ENCODE data around the gene TEX44. TPM values are rescaled to one million over a fixed set of nuclear protein-coding genes. Genes with fewer than 3 reads are reported as not detected.
"Not testable (repeated sequence)": the region's sequence is repeated elsewhere in the genome, so short reads cannot be mapped to it uniquely, and the experiment has no call there.

TEX44 gene
- total and polyA plus RNA-seq, 2 donors: 0.02 TPM; not detected in 1

- Histone ChIP-seq H3K27me3 (ENCODE audit: control insufficient read depth in 2 of 2, insufficient read depth in 1 of 2, low read length in 1 of 2) (no peaks in the 10 kb centered on the region), H3K9me3 (ENCODE audit: control insufficient read depth in 2 of 2, insufficient read depth in 1 of 2, low read length in 1 of 2) (peaks cover 1 to 14% of the 10 kb centered on the region in 2 donors), H3K36me3 (ENCODE audit: control insufficient read depth in 2 of 2, insufficient read depth in 2 of 2, low read length in 1 of 2) (no peaks in the 10 kb centered on the region), H3K27ac (ENCODE audit: low read depth in 1 of 2, low read length in 1 of 2) (no peak overlapping the region), H3K4me3 (ENCODE audit: low read length in 2 of 2) (no peak overlapping the region), H3K4me1 (ENCODE audit: control insufficient read depth in 2 of 2, insufficient read depth in 2 of 2, low read length in 2 of 2) (peaks cover 0 to 17% of the 10 kb centered on the region in 2 donors)
- DNase-seq (ENCODE audit: low read depth in 6 of 9, low spot score in 9 of 9): no peak
- 48% methylated on average over 14 of the region's 14 CpGs for WGBS
These were observed 37.7 kb upstream of the TEX44 start for GRCh38 chr2:231554748-231555545.

GRCh38 chr2:231556496-231556895 lies 36.2 kb upstream of the TEX44 start:
- H3K27ac ChIP-seq (ENCODE audit: low read depth in 1 of 2, low read length in 1 of 2); H3K36me3 ChIP-seq (ENCODE audit: control insufficient read depth in 2 of 2, insufficient read depth in 2 of 2, low read length in 1 of 2); H3K4me3 ChIP-seq (ENCODE audit: low read length in 2 of 2); DNase-seq (ENCODE audit: low read depth in 6 of 9, low spot score in 9 of 9); H3K9me3 ChIP-seq (ENCODE audit: control insufficient read depth in 2 of 2, insufficient read depth in 1 of 2, low read length in 1 of 2); H3K27me3 ChIP-seq (ENCODE audit: control insufficient read depth in 2 of 2, insufficient read depth in 1 of 2, low read length in 1 of 2): not testable (repeated sequence)
- 98% methylated on average over 8 of the region's 8 CpGs for WGBS
- peaks cover 0 to 17% of the 10 kb centered on the region in 2 donors for H3K4me1 ChIP-seq (ENCODE audit: control insufficient read depth in 2 of 2, insufficient read depth in 2 of 2, low read length in 2 of 2)

GRCh38 chr2:231556981-231557380 lies 35.7 kb upstream of the TEX44 start:
- 96% methylated on average over 7 of the region's 7 CpGs for WGBS
- H3K27me3 ChIP-seq (ENCODE audit: control insufficient read depth in 2 of 2, insufficient read depth in 1 of 2, low read length in 1 of 2): no peaks in the 10 kb centered on the region
- no peak overlapping the region for H3K27ac ChIP-seq (ENCODE audit: low read depth in 1 of 2, low read length in 1 of 2)
- DNase-seq (ENCODE audit: low read depth in 6 of 9, low spot score in 9 of 9): no peak
- peaks cover 0 to 17% of the 10 kb centered on the region in 2 donors for H3K4me1 ChIP-seq (ENCODE audit: control insufficient read depth in 2 of 2, insufficient read depth in 2 of 2, low read length in 2 of 2)
- H3K9me3 ChIP-seq (ENCODE audit: control insufficient read depth in 2 of 2, insufficient read depth in 1 of 2, low read length in 1 of 2): peaks cover 1 to 4% of the 10 kb centered on the region in 2 donors
- no peak overlapping the region for H3K4me3 ChIP-seq (ENCODE audit: low read length in 2 of 2)
- H3K36me3 ChIP-seq (ENCODE audit: control insufficient read depth in 2 of 2, insufficient read depth in 2 of 2, low read length in 1 of 2): no peaks in the 10 kb centered on the region

- H3K36me3 ChIP-seq (ENCODE audit: control insufficient read depth in 2 of 2, insufficient read depth in 2 of 2, low read length in 1 of 2): no peaks in the 10 kb centered on the region
- H3K9me3 ChIP-seq (ENCODE audit: control insufficient read depth in 2 of 2, insufficient read depth in 1 of 2, low read length in 1 of 2): no peaks in the 10 kb centered on the region
- WGBS: 41% methylated on average over 11 of the region's 11 CpGs
- H3K4me1 ChIP-seq (ENCODE audit: control insufficient read depth in 2 of 2, insufficient read depth in 2 of 2, low read length in 2 of 2): peaks cover 0 to 17% of the 10 kb centered on the region in 2 donors
- no peak overlapping the region for H3K4me3 ChIP-seq (ENCODE audit: low read length in 2 of 2)
- H3K27me3 ChIP-seq (ENCODE audit: control insufficient read depth in 2 of 2, insufficient read depth in 1 of 2, low read length in 1 of 2): no peaks in the 10 kb centered on the region
- peak; percentile 51 to 89 (median 73) for DNase-seq (ENCODE audit: low read depth in 6 of 9, low spot score in 9 of 9)
- no peak overlapping the region for H3K27ac ChIP-seq (ENCODE audit: low read depth in 1 of 2, low read length in 1 of 2)
These were observed 35.0 kb upstream of the TEX44 start for GRCh38 chr2:231557571-231558217.

- H3K36me3 ChIP-seq (ENCODE audit: control insufficient read depth in 2 of 2, insufficient read depth in 2 of 2, low read length in 1 of 2): no peaks in the 10 kb centered on the region
- peaks cover 0 to 3% of the 10 kb centered on the region in 2 donors for H3K4me1 ChIP-seq (ENCODE audit: control insufficient read depth in 2 of 2, insufficient read depth in 2 of 2, low read length in 2 of 2)
- no peak overlapping the region for H3K4me3 ChIP-seq (ENCODE audit: low read length in 2 of 2)
- H3K27me3 ChIP-seq (ENCODE audit: control insufficient read depth in 2 of 2, insufficient read depth in 1 of 2, low read length in 1 of 2): no peaks in the 10 kb centered on the region
- no peak overlapping the region for H3K27ac ChIP-seq (ENCODE audit: low read depth in 1 of 2, low read length in 1 of 2)
- DNase-seq (ENCODE audit: low read depth in 6 of 9, low spot score in 9 of 9): peak in 3 of 9 donors; percentile 33 to 51 (median 42)
- H3K9me3 ChIP-seq (ENCODE audit: control insufficient read depth in 2 of 2, insufficient read depth in 1 of 2, low read length in 1 of 2): no peaks in the 10 kb centered on the region
- 65% methylated on average over 3 of the region's 3 CpGs for WGBS
These were observed 29.2 kb upstream of the TEX44 start for GRCh38 chr2:231563378-231563961.

GRCh38 chr2:231565887-231566594 lies 26.6 kb upstream of the TEX44 start:
- WGBS: 97% methylated on average over 4 of the region's 4 CpGs
- H3K4me3 ChIP-seq (ENCODE audit: low read length in 2 of 2): no peak overlapping the region

GRCh38 chr2:231567159-231567558 lies 25.5 kb upstream of the TEX44 start:
- H3K4me3 ChIP-seq (ENCODE audit: low read length in 2 of 2): no peak overlapping the region
- WGBS: 96% methylated on average over 3 of the region's 3 CpGs
- H3K27me3 ChIP-seq (ENCODE audit: control insufficient read depth in 2 of 2, insufficient read depth in 1 of 2, low read length in 1 of 2): no peaks in the 10 kb centered on the region
- H3K9me3 ChIP-seq (ENCODE audit: control insufficient read depth in 2 of 2, insufficient read depth in 1 of 2, low read length in 1 of 2): no peaks in the 10 kb centered on the region
- no peak for DNase-seq (ENCODE audit: low read depth in 6 of 9, low spot score in 9 of 9)
- no peak overlapping the region for H3K27ac ChIP-seq (ENCODE audit: low read depth in 1 of 2, low read length in 1 of 2)
- no peaks in the 10 kb centered on the region for H3K36me3 ChIP-seq (ENCODE audit: control insufficient read depth in 2 of 2, insufficient read depth in 2 of 2, low read length in 1 of 2)
- peaks cover 0 to 6% of the 10 kb centered on the region in 2 donors for H3K4me1 ChIP-seq (ENCODE audit: control insufficient read depth in 2 of 2, insufficient read depth in 2 of 2, low read length in 2 of 2)

More at GRCh38 chr2:231565887-231566594, 26.6 kb upstream of the TEX44 start:
- DNase-seq (ENCODE audit: low read depth in 6 of 9, low spot score in 9 of 9): no peak
- no peaks in the 10 kb centered on the region for H3K27me3 ChIP-seq (ENCODE audit: control insufficient read depth in 2 of 2, insufficient read depth in 1 of 2, low read length in 1 of 2)
- no peaks in the 10 kb centered on the region for H3K9me3 ChIP-seq (ENCODE audit: control insufficient read depth in 2 of 2, insufficient read depth in 1 of 2, low read length in 1 of 2)
- H3K27ac ChIP-seq (ENCODE audit: low read depth in 1 of 2, low read length in 1 of 2): no peak overlapping the region
- no peaks in the 10 kb centered on the region for H3K36me3 ChIP-seq (ENCODE audit: control insufficient read depth in 2 of 2, insufficient read depth in 2 of 2, low read length in 1 of 2)
- peaks cover 0 to 6% of the 10 kb centered on the region in 2 donors for H3K4me1 ChIP-seq (ENCODE audit: control insufficient read depth in 2 of 2, insufficient read depth in 2 of 2, low read length in 2 of 2)

- H3K9me3 ChIP-seq (ENCODE audit: control insufficient read depth in 2 of 2, insufficient read depth in 1 of 2, low read length in 1 of 2): no peaks in the 10 kb centered on the region
- no peak overlapping the region for H3K27ac ChIP-seq (ENCODE audit: low read depth in 1 of 2, low read length in 1 of 2)
- H3K36me3 ChIP-seq (ENCODE audit: control insufficient read depth in 2 of 2, insufficient read depth in 2 of 2, low read length in 1 of 2): no peaks in the 10 kb centered on the region
- no peaks in the 10 kb centered on the region for H3K27me3 ChIP-seq (ENCODE audit: control insufficient read depth in 2 of 2, insufficient read depth in 1 of 2, low read length in 1 of 2)
- WGBS: 82% methylated on average over 6 of the region's 6 CpGs
- no peak overlapping the region for H3K4me3 ChIP-seq (ENCODE audit: low read length in 2 of 2)
- DNase-seq (ENCODE audit: low read depth in 6 of 9, low spot score in 9 of 9): no peak
- H3K4me1 ChIP-seq (ENCODE audit: control insufficient read depth in 2 of 2, insufficient read depth in 2 of 2, low read length in 2 of 2): peaks cover 0 to 7% of the 10 kb centered on the region in 2 donors
These were observed 24.4 kb upstream of the TEX44 start for GRCh38 chr2:231568098-231568784.
